DMS 273 treated with DMSO at 0.1 percent for 48 hours (cell line): ENCODE measurements around the gene TRIM60.
"Not testable (repeated sequence)": the region's sequence is repeated elsewhere in the genome, so short reads cannot be mapped to it uniquely, and the experiment has no call there.

ENCODE experiments used
- DNase-seq: peaks from one replicate; lab custom pipeline; 2025; lab: John Stamatoyannopoulos, UW

Gene TRIM60

DNA sequence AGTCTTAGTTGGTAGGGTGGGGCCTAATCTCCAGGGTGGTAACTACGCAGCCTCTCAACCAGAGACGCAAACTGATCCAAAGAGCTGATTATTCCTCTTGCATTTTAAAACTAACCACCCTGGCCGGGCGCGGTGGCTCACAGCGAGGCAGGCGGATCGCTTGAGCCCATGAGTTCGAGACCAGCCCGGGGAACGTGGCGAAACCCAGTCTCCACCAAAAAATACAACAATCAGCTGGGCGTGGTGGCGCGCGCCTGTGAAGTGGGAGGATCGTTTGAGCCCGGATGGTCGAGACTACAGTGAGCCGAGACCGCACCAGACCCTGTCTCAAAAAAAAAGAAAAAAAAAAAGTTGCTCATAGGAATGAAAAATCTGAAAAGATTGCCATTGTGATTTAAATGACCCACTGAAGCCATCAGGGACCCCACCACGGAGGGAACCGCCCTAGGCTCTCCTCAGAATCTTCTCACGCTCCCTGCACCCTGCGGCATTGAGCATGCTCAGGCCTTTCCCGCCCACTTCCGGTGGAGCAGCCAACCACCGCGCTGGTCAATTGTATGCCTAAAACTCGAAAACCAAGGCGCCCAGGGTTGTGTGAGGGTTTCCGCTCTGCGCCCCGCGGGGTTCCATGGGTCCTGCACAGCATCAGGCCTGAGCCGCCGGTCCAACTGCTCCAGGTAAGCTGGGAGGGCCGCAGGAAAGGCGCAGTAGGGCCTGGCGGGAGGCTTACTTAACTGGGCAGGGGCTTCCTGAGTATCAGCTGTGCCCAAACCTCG is at the start of gene TRIM60:
Gene TRIM60 (plus strand): TSS at position 564 of the 776 bp plus-strand sequence. CDS start 8,074 bp downstream, outside the sequence.
- no peak for DNase-seq

DNA sequence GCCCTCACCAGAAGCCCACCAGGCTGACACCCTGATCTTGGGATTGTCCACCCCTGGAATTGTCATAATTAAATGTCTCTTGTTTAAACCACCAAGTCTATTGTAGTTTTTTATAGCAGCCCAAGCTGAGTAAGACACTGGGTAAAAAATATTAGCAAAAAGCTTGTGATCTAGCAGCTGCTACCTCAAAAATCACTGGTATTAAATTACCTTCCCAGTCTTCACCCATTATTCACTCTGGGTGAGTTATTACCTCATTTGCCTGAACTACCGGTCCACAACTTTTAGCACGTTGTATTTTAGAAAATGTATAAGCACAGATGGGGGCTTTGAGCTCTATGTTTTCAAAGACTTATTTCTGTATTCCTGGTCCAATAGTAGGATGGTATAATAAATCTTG is 42.3 kb upstream of the TRIM60 start:
- no peak for DNase-seq

DNA sequence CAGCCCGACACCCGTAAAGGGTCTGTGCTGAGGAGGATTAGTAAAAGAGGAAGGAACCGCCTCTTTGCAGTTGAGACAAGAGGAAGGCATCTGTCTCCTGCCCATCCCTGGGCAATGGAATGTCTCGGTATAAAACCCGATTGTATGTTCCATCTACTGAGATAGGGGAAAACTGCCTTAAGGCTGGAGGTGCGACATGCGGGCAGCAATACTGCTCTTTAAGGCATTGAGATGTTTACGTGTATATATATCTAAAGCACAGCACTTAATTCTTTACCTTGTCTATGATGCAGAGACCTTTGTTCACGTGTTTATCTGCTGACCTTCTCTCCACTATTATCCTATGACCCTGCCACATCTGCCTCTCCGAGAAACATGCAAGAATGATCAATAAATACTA is 41.0 kb upstream of the TRIM60 start:
- DNase-seq, result not testable (repeated sequence)

DNA sequence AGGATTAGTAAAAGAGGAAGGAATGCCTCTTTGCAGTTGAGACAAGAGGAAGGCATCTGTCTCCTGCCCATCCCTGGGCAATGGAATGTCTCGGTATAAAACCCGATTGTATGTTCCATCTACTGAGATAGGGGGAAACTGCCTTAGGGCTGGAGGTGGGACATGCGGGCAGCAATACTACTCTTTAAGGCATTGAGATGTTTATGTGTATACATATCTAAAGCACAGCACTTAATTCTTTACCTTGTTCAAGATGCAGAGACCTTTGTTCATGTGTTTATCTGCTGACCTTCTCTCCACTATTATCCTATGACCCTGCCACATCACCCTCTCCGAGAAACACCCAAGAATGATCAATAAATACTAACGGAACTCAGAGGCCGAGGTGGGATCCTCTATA is 35.7 kb upstream of the TRIM60 start:
- not testable (repeated sequence) for DNase-seq

DNA sequence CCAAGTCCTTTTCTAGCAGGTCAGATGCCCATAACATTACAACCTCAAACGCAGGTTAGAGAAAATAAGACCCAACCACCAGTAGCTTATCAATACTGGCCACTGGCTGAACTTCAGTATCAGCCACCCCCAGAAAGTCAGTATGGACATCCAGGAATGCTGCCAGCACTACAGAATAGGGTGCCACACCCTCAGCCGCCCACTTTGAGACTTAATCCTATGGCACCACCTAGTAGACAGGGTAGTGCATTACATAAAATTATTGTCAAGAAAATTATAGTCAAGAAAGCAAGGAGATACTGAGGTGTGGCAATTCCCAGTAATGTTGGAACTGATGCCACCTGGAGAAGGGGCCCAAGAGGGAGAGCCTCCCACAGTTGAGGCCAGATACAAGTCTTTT is 34.5 kb upstream of the TRIM60 start:
- no peak for DNase-seq

DNA sequence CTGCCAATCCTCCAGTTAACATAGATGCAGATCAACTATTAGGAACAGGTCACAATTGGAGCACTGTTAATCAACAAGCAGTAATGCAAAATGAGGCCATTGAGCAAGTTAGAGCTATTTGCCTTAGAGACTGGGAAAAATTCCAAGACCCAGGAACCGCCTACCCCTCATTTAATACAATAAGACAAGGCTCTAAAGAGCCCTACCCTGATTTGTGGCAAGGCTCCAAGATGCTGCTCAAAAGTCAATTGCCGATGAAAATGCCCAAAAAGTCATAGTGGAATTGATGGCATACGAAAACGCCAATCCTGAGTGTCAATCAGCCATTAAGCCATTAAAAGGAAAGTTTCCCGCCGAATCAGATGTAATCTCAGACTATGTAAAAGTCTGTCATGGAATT is 33.9 kb upstream of the TRIM60 start:
- DNase-seq, result no peak

DNA sequence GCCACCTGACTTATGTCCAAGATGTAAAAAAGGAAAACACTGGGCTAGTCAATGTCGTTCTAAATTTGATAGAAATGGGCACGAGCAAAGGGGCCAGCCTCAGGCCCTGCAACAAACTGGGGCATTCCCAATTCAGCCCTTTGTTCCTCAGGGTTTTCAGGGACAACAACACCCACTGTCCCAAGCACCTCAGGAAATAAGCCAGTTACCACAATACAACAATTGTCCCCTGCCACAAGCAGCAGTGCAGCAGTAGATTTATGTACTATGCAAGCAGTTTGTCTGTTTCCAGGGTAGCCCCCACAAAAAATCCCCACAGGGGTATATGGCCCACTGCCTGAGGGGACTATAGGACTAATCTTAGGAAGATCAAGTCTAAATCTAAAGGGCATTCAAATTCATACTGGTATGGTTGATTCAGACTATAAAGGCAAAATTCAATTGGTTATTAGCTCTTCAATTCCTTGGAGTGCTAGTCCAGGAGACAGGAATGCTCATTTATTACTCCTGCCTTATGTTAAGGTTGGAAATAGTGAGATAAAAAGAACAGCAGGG is 33.2 kb upstream of the TRIM60 start:
- DNase-seq, result not testable (repeated sequence)

DNA sequence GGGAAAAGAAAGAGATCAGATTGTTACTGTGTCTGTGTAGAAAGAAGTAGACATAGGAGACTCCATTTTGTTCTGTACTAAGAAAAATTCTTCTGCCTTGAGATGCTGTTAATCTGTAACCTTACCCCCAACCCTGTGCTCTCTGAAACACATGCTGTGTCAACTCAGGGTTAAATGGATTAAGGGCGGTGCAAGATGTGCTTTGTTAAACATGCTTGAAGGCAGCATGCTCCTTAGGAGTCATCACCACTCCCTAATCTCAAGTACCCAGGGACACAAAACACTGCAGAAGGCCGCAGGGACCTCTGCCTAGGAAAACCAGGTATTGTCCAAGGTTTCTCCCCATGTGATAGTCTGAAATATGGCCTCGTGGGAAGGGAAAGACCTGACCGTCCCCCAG is 29.8 kb upstream of the TRIM60 start:
- DNase-seq, result not testable (repeated sequence)

DNA sequence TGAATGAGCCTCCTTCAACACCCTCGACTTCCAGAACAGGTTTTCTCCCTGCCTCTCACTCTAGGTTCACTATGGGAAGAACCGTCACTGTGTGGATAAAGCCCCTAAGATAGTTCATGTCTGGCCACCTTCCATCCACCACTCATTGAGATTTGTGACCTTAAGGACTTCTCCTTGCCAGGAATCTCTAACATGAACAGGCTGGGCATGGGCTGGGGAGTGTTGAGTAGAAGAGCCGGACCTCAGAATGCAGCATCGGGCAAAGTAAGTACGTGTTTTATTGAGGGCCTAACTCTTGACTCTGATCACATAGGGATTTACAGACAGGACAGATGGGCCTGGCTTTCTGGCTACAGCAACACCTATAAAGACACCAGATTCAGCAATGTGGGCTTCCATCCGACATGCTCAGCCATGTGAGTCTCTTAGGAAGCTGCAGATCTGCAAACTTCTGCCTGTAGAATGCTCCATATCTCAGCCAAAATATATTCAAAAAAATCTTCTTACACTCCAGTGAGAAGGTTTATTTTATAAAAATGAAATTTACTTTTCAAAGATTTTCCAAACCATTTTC is 26.4 kb upstream of the TRIM60 start:
- DNase-seq, result no peak

DNA sequence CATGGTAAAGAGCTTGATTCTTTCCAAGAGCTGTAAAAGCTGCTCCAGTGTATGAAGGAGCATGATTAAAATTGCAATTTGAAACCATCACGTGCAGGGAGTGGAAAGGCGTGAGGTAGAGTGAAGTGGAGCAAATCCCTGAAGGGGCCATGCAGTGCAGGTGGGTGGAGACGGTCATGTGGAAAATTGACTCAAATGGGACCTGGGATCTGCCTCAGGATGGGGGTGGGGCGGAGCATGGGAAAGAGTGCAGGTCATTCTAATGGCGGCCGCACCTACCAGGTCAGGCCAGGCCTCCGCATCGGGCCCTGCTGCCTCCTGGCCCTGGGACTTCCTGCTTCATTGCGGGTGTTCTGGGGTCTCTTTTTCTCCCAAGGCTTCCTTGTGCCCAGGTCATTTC is 25.3 kb upstream of the TRIM60 start:
- DNase-seq, result no peak

DNA sequence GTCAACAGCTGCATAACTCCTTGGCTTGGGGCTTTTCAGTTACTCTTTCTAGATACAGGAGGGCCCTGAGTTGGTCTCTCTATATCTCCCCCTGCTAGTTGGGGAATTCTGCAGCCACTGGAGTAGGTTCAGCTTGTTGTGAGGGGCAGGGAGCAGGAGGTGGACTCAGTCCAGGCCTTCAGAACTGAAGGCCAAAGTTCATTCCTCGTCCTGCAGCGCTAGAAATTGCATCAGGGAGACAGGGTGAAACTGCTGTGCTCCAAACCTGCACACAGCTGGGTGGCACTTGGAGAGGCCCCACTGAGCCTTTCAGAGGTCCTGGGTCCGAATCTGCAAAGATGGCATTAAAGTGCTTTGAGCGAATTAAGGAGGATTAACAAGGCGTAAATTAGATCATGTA is 24.9 kb upstream of the TRIM60 start:
- DNase-seq, result no peak

DNA sequence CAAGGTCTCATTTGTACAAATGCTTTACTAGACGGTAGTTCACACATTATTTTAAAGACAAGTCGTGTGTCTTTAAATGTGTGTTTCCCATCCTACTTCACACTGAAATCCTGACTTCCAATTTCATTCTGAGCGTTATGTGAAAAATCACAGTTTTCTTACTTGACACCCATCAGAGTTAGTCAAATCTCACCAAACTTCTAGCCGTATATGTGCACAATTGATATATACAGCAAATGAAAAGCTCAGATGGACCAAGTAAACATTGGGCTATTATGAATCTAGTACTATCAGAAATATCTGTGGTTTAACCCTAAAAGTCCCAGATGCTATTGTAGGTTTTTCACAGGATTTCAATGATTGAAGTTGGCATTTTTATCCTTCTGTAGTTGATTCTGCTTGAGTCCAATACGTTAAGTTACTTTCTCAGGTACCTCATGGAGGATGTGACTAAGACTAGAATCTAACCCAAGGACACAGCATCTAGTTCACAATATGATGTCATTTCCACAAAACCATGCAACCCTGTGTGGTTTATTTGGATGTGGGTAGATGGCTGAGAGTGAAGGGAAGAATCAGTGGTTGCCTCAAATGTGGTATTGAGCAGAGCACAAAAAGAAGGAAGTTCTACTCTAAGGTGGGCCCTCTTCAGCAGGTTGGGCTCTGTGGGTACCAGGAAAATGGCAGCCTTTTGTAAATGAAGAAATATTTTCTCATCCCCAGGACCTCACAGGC is 22.1 kb upstream of the TRIM60 start:
- DNase-seq, result no peak

DNA sequence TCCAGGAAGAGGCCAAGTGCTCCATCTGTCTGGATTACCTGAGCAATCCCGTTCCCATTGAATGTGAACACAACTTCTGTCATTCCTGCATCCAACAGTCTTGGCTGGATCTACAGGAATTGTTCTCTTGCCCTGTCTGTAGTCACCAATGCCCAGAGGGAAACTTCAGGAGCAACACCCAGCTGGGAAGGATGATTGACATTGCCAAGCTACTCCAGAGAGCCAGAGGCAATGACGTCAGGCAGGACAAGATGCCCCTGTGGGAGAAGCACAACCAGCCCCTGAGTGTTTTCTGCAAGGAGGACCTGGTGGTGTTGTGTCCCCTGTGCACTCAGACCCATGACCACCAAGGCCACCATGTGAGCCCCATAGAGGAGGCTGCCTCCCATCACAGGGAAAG is 21.3 kb upstream of the TRIM60 start:
- DNase-seq, result no peak

DNA sequence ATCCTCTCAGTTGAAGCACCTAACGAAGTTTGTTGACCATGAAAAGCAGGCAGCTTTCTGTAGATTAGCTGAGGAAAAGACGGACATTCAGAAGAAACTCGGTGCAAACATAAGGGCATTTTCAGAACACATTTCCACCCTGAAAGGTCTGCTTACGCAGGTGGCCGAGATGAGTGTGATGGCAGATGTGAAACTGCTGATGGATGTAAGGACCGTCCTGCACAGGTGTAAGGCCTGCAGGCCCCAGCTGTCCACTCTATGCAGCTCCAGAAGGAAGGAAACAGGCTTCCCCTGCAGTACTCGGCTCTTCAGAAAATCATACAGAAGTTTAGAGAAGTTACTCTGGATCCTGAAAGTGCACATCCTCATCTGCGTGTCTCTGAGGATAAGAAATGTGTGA is 20.8 kb upstream of the TRIM60 start:
- no peak for DNase-seq

DNA sequence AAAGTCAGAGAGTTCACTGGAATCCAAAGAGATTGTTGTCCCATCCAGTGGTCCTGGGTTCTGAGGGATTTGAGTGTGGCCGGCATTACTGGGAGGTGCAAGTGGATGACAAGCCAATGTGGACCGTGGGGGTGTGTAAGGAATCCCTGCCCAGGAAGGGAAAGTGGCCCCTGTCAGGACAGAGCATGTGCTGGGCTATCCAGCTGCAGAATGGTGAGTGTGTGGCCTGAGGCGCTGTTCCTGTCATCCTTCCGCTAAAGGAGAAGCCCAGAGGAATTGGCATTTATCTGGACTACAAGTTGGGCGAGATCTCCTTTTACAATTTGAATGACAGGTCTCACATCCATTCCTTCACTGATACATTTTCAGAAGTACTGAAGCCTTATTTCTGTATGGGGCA is 20.4 kb upstream of the TRIM60 start:
- no peak for DNase-seq

DNA sequence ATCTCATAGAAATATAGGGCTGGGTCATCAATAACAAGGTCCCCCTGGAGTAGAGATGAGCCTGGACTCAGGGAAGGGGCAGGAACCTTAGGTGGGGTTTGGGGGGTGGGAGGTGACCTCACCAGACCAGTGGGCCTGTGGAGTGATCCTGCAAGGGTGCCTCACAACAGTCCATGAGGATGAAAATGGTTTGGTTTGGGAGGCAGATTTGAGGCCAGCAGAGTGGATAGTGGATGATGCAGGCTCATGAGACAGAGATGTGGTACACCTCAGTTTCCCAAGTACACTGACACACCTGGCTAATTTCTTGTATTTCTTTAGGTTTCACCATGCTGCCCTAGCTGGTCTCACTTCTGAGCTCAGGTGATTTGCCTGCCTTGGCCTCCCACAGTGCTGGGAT is 18.1 kb upstream of the TRIM60 start:
- DNase-seq, result no peak

DNA sequence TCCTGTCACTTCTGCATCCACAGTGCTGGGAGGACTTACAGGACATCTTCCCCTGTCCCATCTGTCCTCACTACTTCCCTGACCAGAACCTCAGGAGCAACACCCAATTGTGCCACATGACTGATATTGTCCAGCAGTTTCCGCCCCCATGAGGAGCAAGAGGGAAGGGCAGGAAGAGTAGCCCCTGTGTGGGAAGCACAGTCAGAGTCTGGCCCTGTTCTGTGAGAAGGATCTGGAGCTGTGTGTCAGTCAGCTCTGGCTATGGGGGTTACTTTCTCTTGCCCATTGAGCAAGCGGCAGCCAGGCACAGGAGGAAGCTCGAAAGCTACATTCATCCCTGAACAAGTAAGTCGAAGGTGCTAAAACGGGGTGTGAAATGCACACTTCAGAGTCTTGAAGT is 14.8 kb upstream of the TRIM60 start:
- DNase-seq, result no peak

DNA sequence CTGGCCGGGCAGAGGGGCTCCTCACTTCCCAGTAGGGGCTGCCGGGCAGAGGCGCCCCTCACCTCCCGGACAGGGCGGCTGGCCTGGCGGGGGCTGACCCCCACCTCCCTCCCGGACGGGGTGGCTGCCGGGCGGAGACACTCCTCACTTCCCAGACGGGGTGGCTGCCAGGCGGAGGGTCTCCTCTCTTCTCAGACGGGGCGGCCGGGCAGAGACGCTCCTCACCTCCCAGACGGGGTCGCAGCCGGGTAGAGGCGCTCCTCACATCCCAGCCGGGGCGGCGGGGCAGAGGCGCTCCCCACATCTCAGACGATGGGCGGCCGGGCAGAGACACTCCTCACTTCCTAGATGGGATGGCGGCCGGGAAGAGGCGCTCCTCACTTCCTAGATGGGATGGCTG is 11.8 kb upstream of the TRIM60 start:
- DNase-seq, result not testable (repeated sequence)

DNA sequence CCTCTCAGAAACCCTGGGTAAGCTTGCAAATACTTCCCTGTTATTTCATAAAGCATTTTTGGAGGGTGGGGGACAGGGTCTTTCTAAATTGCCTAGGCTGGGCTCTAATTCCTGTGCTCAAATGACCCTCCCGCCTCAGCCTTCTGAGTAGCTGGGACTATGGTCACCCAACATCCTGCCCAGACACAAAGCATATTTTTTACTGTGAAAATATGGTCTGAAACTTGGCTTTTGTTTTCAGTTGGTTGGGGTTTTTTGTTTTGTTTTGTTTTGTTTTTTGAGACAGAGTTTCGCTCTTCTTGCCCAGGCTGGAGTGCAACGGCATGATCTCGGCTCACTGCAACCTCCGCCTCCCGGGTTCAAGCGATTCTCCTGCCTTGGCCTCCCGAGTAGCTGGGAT is 6.0 kb upstream of the TRIM60 start:
- not testable (repeated sequence) for DNase-seq

DNA sequence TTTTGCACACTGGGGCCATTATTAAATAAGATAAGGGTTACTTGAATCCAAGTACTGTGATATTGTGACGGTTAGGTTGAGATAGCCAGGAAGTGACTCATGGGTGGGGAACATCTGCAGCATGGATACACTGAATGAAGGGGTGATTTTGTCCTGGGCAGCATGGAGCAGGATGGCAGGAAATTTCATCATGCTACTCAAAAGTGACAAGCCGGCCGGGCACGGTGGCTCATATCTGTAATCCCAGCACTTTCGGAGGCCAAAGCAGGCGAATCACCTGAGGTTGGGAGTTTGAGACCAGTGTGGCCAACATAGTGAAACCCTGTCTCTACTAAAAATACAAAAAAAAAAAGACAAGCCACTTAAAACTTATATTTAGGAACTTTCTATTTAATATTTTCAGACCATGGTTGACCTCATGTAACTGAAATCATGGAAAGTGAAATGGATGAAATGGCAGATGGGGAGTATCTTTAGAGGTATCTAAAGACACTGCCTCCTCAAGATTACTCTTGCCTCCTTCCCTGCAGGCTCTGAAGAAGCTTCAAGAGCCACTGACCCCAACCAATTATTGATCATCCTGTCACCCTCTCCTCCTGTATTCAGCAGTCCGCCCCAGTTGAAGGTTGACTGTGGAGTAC is 3.9 kb upstream of the TRIM60 start:
- DNase-seq, result no peak

DNA sequence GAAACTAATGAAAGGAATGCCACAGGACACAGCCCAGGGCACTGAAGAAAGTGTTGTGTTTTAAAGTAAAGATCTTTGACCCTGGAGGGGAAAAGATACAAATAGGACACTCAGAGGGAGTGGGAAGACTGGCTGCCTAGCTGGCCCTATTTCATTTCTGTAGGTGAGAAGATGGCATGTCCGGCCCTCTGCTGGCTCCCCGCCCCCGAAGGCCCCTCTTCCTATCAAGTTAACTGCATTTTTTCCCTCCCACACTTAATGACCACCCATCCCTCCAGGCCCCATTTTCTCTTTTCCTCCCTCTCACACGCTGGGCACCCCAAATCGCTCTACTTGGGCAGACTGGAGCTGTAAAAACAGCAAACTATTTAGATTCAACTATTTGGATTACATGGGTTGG is 16.4 kb downstream of the TRIM60 start:
- no peak for DNase-seq

DNA sequence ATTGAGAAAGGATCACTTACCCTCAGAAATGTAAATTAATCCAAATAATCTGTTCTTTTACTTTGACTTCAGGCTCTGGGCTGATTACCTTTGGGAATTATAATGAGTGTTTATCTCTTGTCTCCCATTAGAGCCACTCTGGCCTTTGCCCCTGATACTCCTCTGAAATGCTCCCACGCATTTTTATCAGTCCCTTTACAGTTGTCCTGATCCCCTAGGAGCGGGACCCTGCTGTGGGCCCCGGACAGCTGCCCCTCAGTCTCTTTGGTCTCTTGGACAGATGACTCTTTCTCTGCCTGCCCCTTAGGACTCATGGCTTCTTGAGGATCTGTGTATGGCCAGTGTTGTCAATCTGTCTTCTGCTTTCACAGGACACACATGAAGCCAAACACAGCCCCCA is 20.8 kb downstream of the TRIM60 start:
- DNase-seq, result no peak
